ENCODE results near the gene PRTFDC1. TPM values are rescaled to one million over a fixed set of nuclear protein-coding genes. Genes with fewer than 3 reads are reported as not detected.

PRTFDC1 gene
- total RNA-seq, 1 experiment from 2014 or later = not detected

- Mint-ChIP-seq H3K36me3 (ENCODE audit: insufficient read depth, unreplicated experiment) (no peaks in the 10 kb centered on the region), H3K4me3 (ENCODE audit: unreplicated experiment) (no peak overlapping the region), H3K9me3 (ENCODE audit: unreplicated experiment) (no peaks in the 10 kb centered on the region), H3K27me3 (ENCODE audit: insufficient read depth, unreplicated experiment) (no peaks in the 10 kb centered on the region), H3K27ac (ENCODE audit: low read depth, unreplicated experiment) (no peak overlapping the region), H3K4me1 (ENCODE audit: insufficient read depth, unreplicated experiment) (no peaks in the 10 kb centered on the region)
- ChIA-PET CTCF (no interaction called here), POLR2A (no interaction called here)
- DNase-seq (ENCODE audit: unreplicated experiment) = no peak
- no peak for TF ChIP-seq CTCF (IDR thresholded peaks at IDR 0.05; ENCODE audit: unreplicated experiment)
- intact Hi-C loops (cut with micrococcal nuclease) = no loop called here
- no TSS peak for BruUV-seq (replicated peaks)
These were observed 14.3 kb downstream of the PRTFDC1 start for GRCh38 chr10:24938076-24938475.

GRCh38 chr10:24935504-24936292, 16.7 kb downstream of the PRTFDC1 start:
- CTCF ChIA-PET = interaction anchor here (0.6 to 1.3 kb wide), 7 partner anchors 9 to 370 kb away, joined by 3 to 5 read pairs (median 3); partner anchors contain the start of gene THNSL1
- DNase-seq (ENCODE audit: unreplicated experiment) = no peak
- TF ChIP-seq CTCF (IDR thresholded peaks at IDR 0.05; ENCODE audit: unreplicated experiment) = no peak
- H3K27ac Mint-ChIP-seq (ENCODE audit: low read depth, unreplicated experiment) = no peak overlapping the region
- no peaks in the 10 kb centered on the region for H3K4me1 Mint-ChIP-seq (ENCODE audit: insufficient read depth, unreplicated experiment)
- no peak overlapping the region for H3K4me3 Mint-ChIP-seq (ENCODE audit: unreplicated experiment)
- no peaks in the 10 kb centered on the region for H3K36me3 Mint-ChIP-seq (ENCODE audit: insufficient read depth, unreplicated experiment)
- intact Hi-C loops (cut with micrococcal nuclease) = no loop called here
- H3K27me3 Mint-ChIP-seq (ENCODE audit: insufficient read depth, unreplicated experiment) = no peaks in the 10 kb centered on the region
- BruUV-seq (replicated peaks) = no TSS peak
- POLR2A ChIA-PET = interaction anchor here (1.2 kb wide), 2 partner anchors 12 to 26 kb away, joined by 3 to 4 read pairs; no protein-coding TSS in a partner anchor
- no peaks in the 10 kb centered on the region for H3K9me3 Mint-ChIP-seq (ENCODE audit: unreplicated experiment)

GRCh38 chr10:24931236-24931635, 21.2 kb downstream of the PRTFDC1 start:
- no peak for TF ChIP-seq CTCF (IDR thresholded peaks at IDR 0.05; ENCODE audit: unreplicated experiment)
- intact Hi-C loops (cut with micrococcal nuclease) = no loop called here
- no TSS peak for BruUV-seq (replicated peaks)
- H3K27me3 Mint-ChIP-seq (ENCODE audit: insufficient read depth, unreplicated experiment) = no peaks in the 10 kb centered on the region
- ChIA-PET POLR2A (interaction anchor here (2.8 kb wide), 1 partner anchor 10 kb away, joined by 8 read pairs; no protein-coding TSS in a partner anchor), CTCF (no interaction called here)
- DNase-seq (ENCODE audit: unreplicated experiment) = no peak
- H3K27ac Mint-ChIP-seq (ENCODE audit: low read depth, unreplicated experiment) = no peak overlapping the region
- H3K4me3 Mint-ChIP-seq (ENCODE audit: unreplicated experiment) = no peak overlapping the region
- no peaks in the 10 kb centered on the region for H3K4me1 Mint-ChIP-seq (ENCODE audit: insufficient read depth, unreplicated experiment)
- no peaks in the 10 kb centered on the region for H3K9me3 Mint-ChIP-seq (ENCODE audit: unreplicated experiment)
- H3K36me3 Mint-ChIP-seq (ENCODE audit: insufficient read depth, unreplicated experiment) = no peaks in the 10 kb centered on the region

- no peaks in the 10 kb centered on the region for H3K4me1 Mint-ChIP-seq (ENCODE audit: insufficient read depth, unreplicated experiment)
These were observed 22.0 kb downstream of the PRTFDC1 start for GRCh38 chr10:24930427-24930826.

More at GRCh38 chr10:24930427-24930826, 22.0 kb downstream of the PRTFDC1 start:
- no peaks in the 10 kb centered on the region for H3K36me3 Mint-ChIP-seq (ENCODE audit: insufficient read depth, unreplicated experiment)
- no peaks in the 10 kb centered on the region for H3K27me3 Mint-ChIP-seq (ENCODE audit: insufficient read depth, unreplicated experiment)
- H3K27ac Mint-ChIP-seq (ENCODE audit: low read depth, unreplicated experiment) = no peak overlapping the region
- TF ChIP-seq CTCF (IDR thresholded peaks at IDR 0.05; ENCODE audit: unreplicated experiment) = no peak
- intact Hi-C loops (cut with micrococcal nuclease) = no loop called here
- ChIA-PET POLR2A (interaction anchor here (0.6 to 2.8 kb wide), 4 partner anchors 9 to 246 kb away, joined by 3 to 8 read pairs (median 4); no protein-coding TSS in a partner anchor), CTCF (interaction anchor here (0.9 to 1.9 kb wide), 4 partner anchors 14 to 312 kb away, joined by 3 to 7 read pairs (median 4); no protein-coding TSS in a partner anchor)
- BruUV-seq (replicated peaks) = no TSS peak
- no peak for DNase-seq (ENCODE audit: unreplicated experiment)
- H3K9me3 Mint-ChIP-seq (ENCODE audit: unreplicated experiment) = no peaks in the 10 kb centered on the region
- H3K4me3 Mint-ChIP-seq (ENCODE audit: unreplicated experiment) = no peak overlapping the region

Data from MCF 10A (cell line).